GM21723 (cell line): ENCODE results near the gene OR8J1.
"Not testable (repeated sequence)": the region's sequence is repeated elsewhere in the genome, so short reads cannot be mapped to it uniquely, and the experiment has no call there.

ENCODE experiments used
- ATAC-seq: cut with Tn5 transposase; IDR thresholded peaks from one replicate; pipeline ENCODE4 v1.9.1; 2021; ENCODE audit warnings: mild to moderate bottlenecking, moderate library complexity; ENCODE audit not compliant: unreplicated experiment

OR8J1 gene

GRCh38 chr11:56353991-56354390 is at the start of gene OR8J1:
OR8J1 (plus strand) TSS chr11:56354291; CDS start chr11:56360247, 5,956 bp downstream.
- no peak for ATAC-seq

GRCh38 chr11:56307836-56308235 is 46.3 kb upstream of the OR8J1 start:
- ATAC-seq = no peak

GRCh38 chr11:56314844-56315243 is 39.2 kb upstream of the OR8J1 start, which contains the start of gene OR8K3:
OR8K3 (plus strand) TSS chr11:56315144; CDS start chr11:56318307, 3,163 bp downstream.
- ATAC-seq = no peak

GRCh38 chr11:56331861-56332491 is 22.1 kb upstream of the OR8J1 start:
- no peak for ATAC-seq

- ATAC-seq = no peak
These were observed 20.9 kb upstream of the OR8J1 start for GRCh38 chr11:56333156-56333555.

- ATAC-seq = no peak
These were observed 13.8 kb upstream of the OR8J1 start for GRCh38 chr11:56340289-56340688.

- no peak for ATAC-seq
These were observed 8.4 kb upstream of the OR8J1 start, which contains the start of gene OR8K1 for GRCh38 chr11:56345739-56346138. OR8K1 (plus strand) TSS chr11:56346039; CDS start chr11:56346039, 0 bp downstream.

GRCh38 chr11:56375324-56375723 is 21.2 kb downstream of the OR8J1 start, which contains the start of gene OR8U1:
OR8U1 (plus strand) TSS chr11:56375624; CDS start chr11:56375624, 0 bp downstream.
- ATAC-seq = no peak

GRCh38 chr11:56380120-56380519 is 26.0 kb downstream of the OR8J1 start:
- ATAC-seq = no peak

- no peak for ATAC-seq
These were observed 40.3 kb downstream of the OR8J1 start for GRCh38 chr11:56394381-56394780.

- ATAC-seq = no peak
These were observed 42.0 kb downstream of the OR8J1 start for GRCh38 chr11:56396047-56396446.

GRCh38 chr11:56401858-56402461 is 47.9 kb downstream of the OR8J1 start:
- ATAC-seq = not testable (repeated sequence)

- ATAC-seq = no peak
These were observed 50.3 kb downstream of the OR8J1 start for GRCh38 chr11:56404393-56404792.

GRCh38 chr11:56410801-56411200 is 56.7 kb downstream of the OR8J1 start:
- ATAC-seq = no peak
